Esophagus muscularis mucosa (tissue), 4 donors: ENCODE measurements around the gene LPCAT1.

Experiments used
- EP300 ChIP-seq: sonication (generic); formaldehyde crosslinking; IDR thresholded peaks from one replicate; pipeline ENCODE4 v1.6.1; 2017; ENCODE audit warnings: antibody characterized with exemption
- POLR2A ChIP-seq: fragments of 450-650 bp; IDR thresholded peaks from one replicate; pipeline ENCODE4 v1.6.1; 2017; ENCODE audit warnings: antibody characterized with exemption, moderate library complexity, mild to moderate bottlenecking, low read depth
- POLR2AphosphoS5 ChIP-seq, 2 donors: sonication (generic); formaldehyde crosslinking; IDR thresholded peaks; one replicate each; pipeline ENCODE4 v1.6.1; 2017; ENCODE audit warnings: antibody characterized with exemption in 2 of 2
- TF ChIP-seq, protein P1 (sequence below), 3 experiments: fragments of 200-600 bp in 2 of 3; fragments of 450-650 bp in 1 of 3; sonication (generic) in 2 of 3; IDR thresholded peaks; one replicate each; pipeline ENCODE4 v1.5.1; 2017 to 2019; ENCODE audit warnings: antibody characterized with exemption in 3 of 3, mild to moderate bottlenecking in 2 of 3, moderate library complexity in 1 of 3

DNA sequence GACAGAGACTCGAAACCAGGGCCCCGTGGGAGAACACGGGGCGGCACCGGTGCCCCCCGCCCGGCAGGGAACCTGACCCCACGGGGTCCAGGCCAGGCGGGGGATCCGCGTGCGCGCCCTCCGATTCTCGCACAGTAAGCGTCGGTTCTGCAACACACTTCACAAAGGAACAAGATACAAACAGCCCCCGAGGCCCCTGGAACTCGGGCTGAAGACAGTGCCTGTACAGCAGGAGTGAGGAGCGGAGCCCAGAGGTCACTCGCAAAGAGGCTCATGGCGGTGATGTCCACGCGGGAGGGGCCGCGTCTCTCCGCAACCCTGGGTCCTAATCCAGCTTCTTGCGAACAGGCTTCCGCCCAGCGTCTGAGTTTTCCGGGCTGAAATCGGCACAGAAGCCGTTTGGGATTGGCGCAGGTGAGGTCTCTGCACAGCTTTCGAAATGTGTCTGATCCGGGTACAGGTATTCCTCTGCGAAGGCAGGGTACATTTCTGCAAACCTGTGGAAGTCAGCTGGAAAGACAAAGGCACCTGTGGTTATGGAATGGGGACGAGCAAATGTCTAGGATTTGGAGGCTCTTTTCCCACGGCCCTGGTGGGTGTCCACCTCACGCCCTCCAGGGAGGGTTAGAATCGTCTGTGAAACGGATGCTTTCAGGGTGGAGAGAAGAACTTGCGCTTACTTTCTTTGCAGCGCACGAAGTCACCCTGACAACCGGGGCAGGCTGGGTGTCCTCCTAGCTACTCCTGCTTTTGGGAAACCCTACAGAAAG lies 60.2 kb downstream of the LPCAT1 start:
- TF ChIP-seq POLR2A, result no peak
- TF ChIP-seq POLR2AphosphoS5 (IDR thresholded peaks at IDR 0.05), result no peak
- no peak for TF ChIP-seq EP300
- TF ChIP-seq, protein P1, sequence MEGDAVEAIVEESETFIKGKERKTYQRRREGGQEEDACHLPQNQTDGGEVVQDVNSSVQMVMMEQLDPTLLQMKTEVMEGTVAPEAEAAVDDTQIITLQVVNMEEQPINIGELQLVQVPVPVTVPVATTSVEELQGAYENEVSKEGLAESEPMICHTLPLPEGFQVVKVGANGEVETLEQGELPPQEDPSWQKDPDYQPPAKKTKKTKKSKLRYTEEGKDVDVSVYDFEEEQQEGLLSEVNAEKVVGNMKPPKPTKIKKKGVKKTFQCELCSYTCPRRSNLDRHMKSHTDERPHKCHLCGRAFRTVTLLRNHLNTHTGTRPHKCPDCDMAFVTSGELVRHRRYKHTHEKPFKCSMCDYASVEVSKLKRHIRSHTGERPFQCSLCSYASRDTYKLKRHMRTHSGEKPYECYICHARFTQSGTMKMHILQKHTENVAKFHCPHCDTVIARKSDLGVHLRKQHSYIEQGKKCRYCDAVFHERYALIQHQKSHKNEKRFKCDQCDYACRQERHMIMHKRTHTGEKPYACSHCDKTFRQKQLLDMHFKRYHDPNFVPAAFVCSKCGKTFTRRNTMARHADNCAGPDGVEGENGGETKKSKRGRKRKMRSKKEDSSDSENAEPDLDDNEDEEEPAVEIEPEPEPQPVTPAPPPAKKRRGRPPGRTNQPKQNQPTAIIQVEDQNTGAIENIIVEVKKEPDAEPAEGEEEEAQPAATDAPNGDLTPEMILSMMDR (IDR thresholded peaks at IDR 0.05), result no peak
